GM19240 (cell line): Measurements from ENCODE around the gene XXYLT1.
A peak's percentile ranks its signal among the peaks of the same experiment; 100 is the strongest.
"Not testable (repeated sequence)": the region's sequence is repeated elsewhere in the genome, so short reads cannot be mapped to it uniquely, and the experiment has no call there.

ENCODE experiments used
- DNase-seq: peaks from one replicate; pipeline ENCODE4 v3.0.0; 2011; ENCODE audit warnings: low spot score; ENCODE audit not compliant: insufficient read length

Gene XXYLT1

GRCh38 chr3:195099951-195100785 is 170.8 kb downstream of the XXYLT1 start:
- DNase-seq = no peak

GRCh38 chr3:195098741-195099525 is 172.0 kb downstream of the XXYLT1 start:
- DNase-seq = no peak

GRCh38 chr3:195097331-195098255 is 173.4 kb downstream of the XXYLT1 start:
- no peak for DNase-seq

GRCh38 chr3:195096484-195097330 is 174.3 kb downstream of the XXYLT1 start:
- DNase-seq = no peak

- DNase-seq = no peak
Measured at GRCh38 chr3:195096053-195096452, 174.9 kb downstream of the XXYLT1 start.

- no peak for DNase-seq
Measured at GRCh38 chr3:195095704-195096036, 175.3 kb downstream of the XXYLT1 start.

- DNase-seq = no peak
Measured at GRCh38 chr3:195095035-195095703, 175.8 kb downstream of the XXYLT1 start.

- DNase-seq = peak; percentile 35
Measured at GRCh38 chr3:195094191-195094921, 176.6 kb downstream of the XXYLT1 start.

GRCh38 chr3:195093731-195094130 is 177.2 kb downstream of the XXYLT1 start:
- DNase-seq = no peak

GRCh38 chr3:195087840-195088601 is 182.9 kb downstream of the XXYLT1 start:
- DNase-seq = not testable (repeated sequence)

GRCh38 chr3:195087328-195087727 is 183.6 kb downstream of the XXYLT1 start:
- DNase-seq = no peak

GRCh38 chr3:195086885-195087284 is 184.1 kb downstream of the XXYLT1 start:
- no peak for DNase-seq

GRCh38 chr3:195086341-195086740 is 184.6 kb downstream of the XXYLT1 start:
- DNase-seq = no peak

GRCh38 chr3:195085356-195086130 is 185.4 kb downstream of the XXYLT1 start:
- DNase-seq = no peak

- DNase-seq = no peak
Measured at GRCh38 chr3:195084746-195085145, 186.2 kb downstream of the XXYLT1 start.

GRCh38 chr3:195083659-195084058 is 187.3 kb downstream of the XXYLT1 start:
- no peak for DNase-seq

- DNase-seq = no peak
Measured at GRCh38 chr3:195082811-195083210, 188.1 kb downstream of the XXYLT1 start.
